ENCODE results near the gene ERI3. TPM values are rescaled to one million over a fixed set of nuclear protein-coding genes. Genes with fewer than 3 reads are reported as not detected.

The ERI3 gene
- total and polyA plus RNA-seq, 9 of the 15 experiments (the other 6 are each of a cell fraction or from before 2014, with no cell fraction given) = 47.8 to 93.4 (median 67.2) TPM

DNA sequence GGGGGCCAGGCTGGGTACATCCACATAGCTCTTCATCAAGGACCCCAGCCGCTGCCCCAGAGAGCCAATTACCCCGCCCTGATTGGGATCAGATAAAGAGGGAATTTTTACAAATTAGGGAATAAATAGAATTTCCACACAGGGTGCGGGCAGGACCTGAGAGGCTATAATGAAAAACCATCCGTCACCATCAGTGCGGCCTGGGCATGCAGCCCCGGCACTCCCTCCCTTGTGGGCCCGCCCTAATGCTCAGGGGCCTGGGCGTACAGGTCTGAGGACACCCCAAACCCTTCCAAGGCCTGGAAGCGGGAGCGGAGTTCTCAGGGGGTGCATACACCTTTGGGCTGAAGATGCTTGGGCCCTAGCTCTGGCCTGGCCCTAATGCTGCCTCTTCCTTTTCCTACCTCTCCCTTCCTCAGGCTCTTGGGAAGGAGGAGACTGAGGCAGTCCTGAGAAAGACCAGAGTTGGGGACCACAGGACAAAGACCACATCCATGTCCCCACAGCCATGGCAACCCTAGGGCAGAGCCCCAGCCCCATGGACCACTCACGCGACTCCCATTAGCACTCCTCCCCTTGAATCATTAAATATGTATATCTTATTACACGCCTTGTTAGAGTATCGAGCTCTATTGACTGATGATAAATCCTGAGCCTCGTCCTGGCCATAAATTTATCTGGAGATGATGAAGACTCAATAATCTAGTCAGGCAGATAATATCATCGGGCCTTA, 125.5 kb downstream of the ERI3 start (continued):
- TF ChIP-seq, protein P1, sequence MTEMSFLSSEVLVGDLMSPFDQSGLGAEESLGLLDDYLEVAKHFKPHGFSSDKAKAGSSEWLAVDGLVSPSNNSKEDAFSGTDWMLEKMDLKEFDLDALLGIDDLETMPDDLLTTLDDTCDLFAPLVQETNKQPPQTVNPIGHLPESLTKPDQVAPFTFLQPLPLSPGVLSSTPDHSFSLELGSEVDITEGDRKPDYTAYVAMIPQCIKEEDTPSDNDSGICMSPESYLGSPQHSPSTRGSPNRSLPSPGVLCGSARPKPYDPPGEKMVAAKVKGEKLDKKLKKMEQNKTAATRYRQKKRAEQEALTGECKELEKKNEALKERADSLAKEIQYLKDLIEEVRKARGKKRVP (CRISPR knock-in tag; IDR thresholded peaks at IDR 0.05) = no peak
- TF ChIP-seq, protein P2, sequence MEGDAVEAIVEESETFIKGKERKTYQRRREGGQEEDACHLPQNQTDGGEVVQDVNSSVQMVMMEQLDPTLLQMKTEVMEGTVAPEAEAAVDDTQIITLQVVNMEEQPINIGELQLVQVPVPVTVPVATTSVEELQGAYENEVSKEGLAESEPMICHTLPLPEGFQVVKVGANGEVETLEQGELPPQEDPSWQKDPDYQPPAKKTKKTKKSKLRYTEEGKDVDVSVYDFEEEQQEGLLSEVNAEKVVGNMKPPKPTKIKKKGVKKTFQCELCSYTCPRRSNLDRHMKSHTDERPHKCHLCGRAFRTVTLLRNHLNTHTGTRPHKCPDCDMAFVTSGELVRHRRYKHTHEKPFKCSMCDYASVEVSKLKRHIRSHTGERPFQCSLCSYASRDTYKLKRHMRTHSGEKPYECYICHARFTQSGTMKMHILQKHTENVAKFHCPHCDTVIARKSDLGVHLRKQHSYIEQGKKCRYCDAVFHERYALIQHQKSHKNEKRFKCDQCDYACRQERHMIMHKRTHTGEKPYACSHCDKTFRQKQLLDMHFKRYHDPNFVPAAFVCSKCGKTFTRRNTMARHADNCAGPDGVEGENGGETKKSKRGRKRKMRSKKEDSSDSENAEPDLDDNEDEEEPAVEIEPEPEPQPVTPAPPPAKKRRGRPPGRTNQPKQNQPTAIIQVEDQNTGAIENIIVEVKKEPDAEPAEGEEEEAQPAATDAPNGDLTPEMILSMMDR (IDR thresholded peaks at IDR 0.05 in 2 of 3, conservative IDR thresholded peaks at IDR 0.05 in 1 of 3; ENCODE audit: insufficient read depth in 2 of 3, low read depth in 1 of 3, low read length in 3 of 3) = no peak
- TF ChIP-seq, protein P3, sequence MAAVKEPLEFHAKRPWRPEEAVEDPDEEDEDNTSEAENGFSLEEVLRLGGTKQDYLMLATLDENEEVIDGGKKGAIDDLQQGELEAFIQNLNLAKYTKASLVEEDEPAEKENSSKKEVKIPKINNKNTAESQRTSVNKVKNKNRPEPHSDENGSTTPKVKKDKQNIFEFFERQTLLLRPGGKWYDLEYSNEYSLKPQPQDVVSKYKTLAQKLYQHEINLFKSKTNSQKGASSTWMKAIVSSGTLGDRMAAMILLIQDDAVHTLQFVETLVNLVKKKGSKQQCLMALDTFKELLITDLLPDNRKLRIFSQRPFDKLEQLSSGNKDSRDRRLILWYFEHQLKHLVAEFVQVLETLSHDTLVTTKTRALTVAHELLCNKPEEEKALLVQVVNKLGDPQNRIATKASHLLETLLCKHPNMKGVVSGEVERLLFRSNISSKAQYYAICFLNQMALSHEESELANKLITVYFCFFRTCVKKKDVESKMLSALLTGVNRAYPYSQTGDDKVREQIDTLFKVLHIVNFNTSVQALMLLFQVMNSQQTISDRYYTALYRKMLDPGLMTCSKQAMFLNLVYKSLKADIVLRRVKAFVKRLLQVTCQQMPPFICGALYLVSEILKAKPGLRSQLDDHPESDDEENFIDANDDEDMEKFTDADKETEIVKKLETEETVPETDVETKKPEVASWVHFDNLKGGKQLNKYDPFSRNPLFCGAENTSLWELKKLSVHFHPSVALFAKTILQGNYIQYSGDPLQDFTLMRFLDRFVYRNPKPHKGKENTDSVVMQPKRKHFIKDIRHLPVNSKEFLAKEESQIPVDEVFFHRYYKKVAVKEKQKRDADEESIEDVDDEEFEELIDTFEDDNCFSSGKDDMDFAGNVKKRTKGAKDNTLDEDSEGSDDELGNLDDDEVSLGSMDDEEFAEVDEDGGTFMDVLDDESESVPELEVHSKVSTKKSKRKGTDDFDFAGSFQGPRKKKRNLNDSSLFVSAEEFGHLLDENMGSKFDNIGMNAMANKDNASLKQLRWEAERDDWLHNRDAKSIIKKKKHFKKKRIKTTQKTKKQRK (IDR thresholded peaks at IDR 0.05; ENCODE audit: borderline replicate concordance, low read depth, low read length) = no peak
- TF ChIP-seq ZNF584 (CRISPR knock-in tag; IDR thresholded peaks at IDR 0.05; ENCODE audit: low read depth) (no peak), ZNF124 (CRISPR knock-in tag; IDR thresholded peaks at IDR 0.05) (no peak)
- TF ChIP-seq, protein P4, sequence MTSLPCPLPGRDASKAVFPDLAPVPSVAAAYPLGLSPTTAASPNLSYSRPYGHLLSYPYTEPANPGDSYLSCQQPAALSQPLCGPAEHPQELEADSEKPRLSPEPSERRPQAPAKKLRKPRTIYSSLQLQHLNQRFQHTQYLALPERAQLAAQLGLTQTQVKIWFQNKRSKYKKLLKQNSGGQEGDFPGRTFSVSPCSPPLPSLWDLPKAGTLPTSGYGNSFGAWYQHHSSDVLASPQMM (CRISPR knock-in tag; IDR thresholded peaks at IDR 0.05) = no peak
- TF ChIP-seq, protein P5, sequence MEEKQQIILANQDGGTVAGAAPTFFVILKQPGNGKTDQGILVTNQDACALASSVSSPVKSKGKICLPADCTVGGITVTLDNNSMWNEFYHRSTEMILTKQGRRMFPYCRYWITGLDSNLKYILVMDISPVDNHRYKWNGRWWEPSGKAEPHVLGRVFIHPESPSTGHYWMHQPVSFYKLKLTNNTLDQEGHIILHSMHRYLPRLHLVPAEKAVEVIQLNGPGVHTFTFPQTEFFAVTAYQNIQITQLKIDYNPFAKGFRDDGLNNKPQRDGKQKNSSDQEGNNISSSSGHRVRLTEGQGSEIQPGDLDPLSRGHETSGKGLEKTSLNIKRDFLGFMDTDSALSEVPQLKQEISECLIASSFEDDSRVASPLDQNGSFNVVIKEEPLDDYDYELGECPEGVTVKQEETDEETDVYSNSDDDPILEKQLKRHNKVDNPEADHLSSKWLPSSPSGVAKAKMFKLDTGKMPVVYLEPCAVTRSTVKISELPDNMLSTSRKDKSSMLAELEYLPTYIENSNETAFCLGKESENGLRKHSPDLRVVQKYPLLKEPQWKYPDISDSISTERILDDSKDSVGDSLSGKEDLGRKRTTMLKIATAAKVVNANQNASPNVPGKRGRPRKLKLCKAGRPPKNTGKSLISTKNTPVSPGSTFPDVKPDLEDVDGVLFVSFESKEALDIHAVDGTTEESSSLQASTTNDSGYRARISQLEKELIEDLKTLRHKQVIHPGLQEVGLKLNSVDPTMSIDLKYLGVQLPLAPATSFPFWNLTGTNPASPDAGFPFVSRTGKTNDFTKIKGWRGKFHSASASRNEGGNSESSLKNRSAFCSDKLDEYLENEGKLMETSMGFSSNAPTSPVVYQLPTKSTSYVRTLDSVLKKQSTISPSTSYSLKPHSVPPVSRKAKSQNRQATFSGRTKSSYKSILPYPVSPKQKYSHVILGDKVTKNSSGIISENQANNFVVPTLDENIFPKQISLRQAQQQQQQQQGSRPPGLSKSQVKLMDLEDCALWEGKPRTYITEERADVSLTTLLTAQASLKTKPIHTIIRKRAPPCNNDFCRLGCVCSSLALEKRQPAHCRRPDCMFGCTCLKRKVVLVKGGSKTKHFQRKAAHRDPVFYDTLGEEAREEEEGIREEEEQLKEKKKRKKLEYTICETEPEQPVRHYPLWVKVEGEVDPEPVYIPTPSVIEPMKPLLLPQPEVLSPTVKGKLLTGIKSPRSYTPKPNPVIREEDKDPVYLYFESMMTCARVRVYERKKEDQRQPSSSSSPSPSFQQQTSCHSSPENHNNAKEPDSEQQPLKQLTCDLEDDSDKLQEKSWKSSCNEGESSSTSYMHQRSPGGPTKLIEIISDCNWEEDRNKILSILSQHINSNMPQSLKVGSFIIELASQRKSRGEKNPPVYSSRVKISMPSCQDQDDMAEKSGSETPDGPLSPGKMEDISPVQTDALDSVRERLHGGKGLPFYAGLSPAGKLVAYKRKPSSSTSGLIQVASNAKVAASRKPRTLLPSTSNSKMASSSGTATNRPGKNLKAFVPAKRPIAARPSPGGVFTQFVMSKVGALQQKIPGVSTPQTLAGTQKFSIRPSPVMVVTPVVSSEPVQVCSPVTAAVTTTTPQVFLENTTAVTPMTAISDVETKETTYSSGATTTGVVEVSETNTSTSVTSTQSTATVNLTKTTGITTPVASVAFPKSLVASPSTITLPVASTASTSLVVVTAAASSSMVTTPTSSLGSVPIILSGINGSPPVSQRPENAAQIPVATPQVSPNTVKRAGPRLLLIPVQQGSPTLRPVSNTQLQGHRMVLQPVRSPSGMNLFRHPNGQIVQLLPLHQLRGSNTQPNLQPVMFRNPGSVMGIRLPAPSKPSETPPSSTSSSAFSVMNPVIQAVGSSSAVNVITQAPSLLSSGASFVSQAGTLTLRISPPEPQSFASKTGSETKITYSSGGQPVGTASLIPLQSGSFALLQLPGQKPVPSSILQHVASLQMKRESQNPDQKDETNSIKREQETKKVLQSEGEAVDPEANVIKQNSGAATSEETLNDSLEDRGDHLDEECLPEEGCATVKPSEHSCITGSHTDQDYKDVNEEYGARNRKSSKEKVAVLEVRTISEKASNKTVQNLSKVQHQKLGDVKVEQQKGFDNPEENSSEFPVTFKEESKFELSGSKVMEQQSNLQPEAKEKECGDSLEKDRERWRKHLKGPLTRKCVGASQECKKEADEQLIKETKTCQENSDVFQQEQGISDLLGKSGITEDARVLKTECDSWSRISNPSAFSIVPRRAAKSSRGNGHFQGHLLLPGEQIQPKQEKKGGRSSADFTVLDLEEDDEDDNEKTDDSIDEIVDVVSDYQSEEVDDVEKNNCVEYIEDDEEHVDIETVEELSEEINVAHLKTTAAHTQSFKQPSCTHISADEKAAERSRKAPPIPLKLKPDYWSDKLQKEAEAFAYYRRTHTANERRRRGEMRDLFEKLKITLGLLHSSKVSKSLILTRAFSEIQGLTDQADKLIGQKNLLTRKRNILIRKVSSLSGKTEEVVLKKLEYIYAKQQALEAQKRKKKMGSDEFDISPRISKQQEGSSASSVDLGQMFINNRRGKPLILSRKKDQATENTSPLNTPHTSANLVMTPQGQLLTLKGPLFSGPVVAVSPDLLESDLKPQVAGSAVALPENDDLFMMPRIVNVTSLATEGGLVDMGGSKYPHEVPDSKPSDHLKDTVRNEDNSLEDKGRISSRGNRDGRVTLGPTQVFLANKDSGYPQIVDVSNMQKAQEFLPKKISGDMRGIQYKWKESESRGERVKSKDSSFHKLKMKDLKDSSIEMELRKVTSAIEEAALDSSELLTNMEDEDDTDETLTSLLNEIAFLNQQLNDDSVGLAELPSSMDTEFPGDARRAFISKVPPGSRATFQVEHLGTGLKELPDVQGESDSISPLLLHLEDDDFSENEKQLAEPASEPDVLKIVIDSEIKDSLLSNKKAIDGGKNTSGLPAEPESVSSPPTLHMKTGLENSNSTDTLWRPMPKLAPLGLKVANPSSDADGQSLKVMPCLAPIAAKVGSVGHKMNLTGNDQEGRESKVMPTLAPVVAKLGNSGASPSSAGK (IDR thresholded peaks at IDR 0.05) = no peak
